Bone marrow (tissue), 2 donors: Measurements from ENCODE around the gene CCDC144A.
"Not testable (repeated sequence)": the region's sequence is repeated elsewhere in the genome, so short reads cannot be mapped to it uniquely, and the experiment has no call there.

Experiments
- DNase-seq, 2 donors: peaks; one replicate each; lab custom pipeline; 2025; lab: John Stamatoyannopoulos, UW

Gene CCDC144A

GRCh38 chr17:16689731-16690281 is at the start of gene CCDC144A:
Gene CCDC144A (plus strand): TSS chr17:16690241. CDS start chr17:16690401, 160 bp downstream.
- not testable (repeated sequence) for DNase-seq

GRCh38 chr17:16649585-16649984 is 40.5 kb upstream of the CCDC144A start:
- DNase-seq: no peak

GRCh38 chr17:16652252-16652651 is 37.8 kb upstream of the CCDC144A start:
- no peak for DNase-seq

GRCh38 chr17:16652847-16653366 is 37.1 kb upstream of the CCDC144A start:
- no peak for DNase-seq

GRCh38 chr17:16653367-16654041 is 36.5 kb upstream of the CCDC144A start, which contains the start of gene ZNF624:
Gene ZNF624 (minus strand): TSS chr17:16653850.
- peak; percentile 62 to 65 for DNase-seq

GRCh38 chr17:16661217-16661616 is 28.8 kb upstream of the CCDC144A start:
- DNase-seq: no peak

- no peak for DNase-seq
Measured at GRCh38 chr17:16662936-16663335, 27.1 kb upstream of the CCDC144A start.

GRCh38 chr17:16666553-16666906 is 23.5 kb upstream of the CCDC144A start:
- not testable (repeated sequence) for DNase-seq

- not testable (repeated sequence) for DNase-seq
Measured at GRCh38 chr17:16666907-16667636, 23.0 kb upstream of the CCDC144A start.

- no peak for DNase-seq
Measured at GRCh38 chr17:16676676-16677268, 13.3 kb upstream of the CCDC144A start.

- not testable (repeated sequence) for DNase-seq
Measured at GRCh38 chr17:16683290-16684138, 6.5 kb upstream of the CCDC144A start.

GRCh38 chr17:16686019-16686418 is 4.0 kb upstream of the CCDC144A start:
- DNase-seq: not testable (repeated sequence)

- not testable (repeated sequence) for DNase-seq
Measured at GRCh38 chr17:16687151-16687550, 2.9 kb upstream of the CCDC144A start.

GRCh38 chr17:16690447-16690846 is 406 bp downstream of the CCDC144A start:
- DNase-seq: not testable (repeated sequence)

GRCh38 chr17:16697603-16698002 is 7.6 kb downstream of the CCDC144A start:
- not testable (repeated sequence) for DNase-seq

- not testable (repeated sequence) for DNase-seq
Measured at GRCh38 chr17:16745492-16746203, 55.6 kb downstream of the CCDC144A start.

- not testable (repeated sequence) for DNase-seq
Measured at GRCh38 chr17:16746571-16746970, 56.5 kb downstream of the CCDC144A start.

GRCh38 chr17:16750515-16750914 is 60.5 kb downstream of the CCDC144A start:
- DNase-seq: not testable (repeated sequence)

- DNase-seq: not testable (repeated sequence)
Measured at GRCh38 chr17:16751224-16751923, 61.3 kb downstream of the CCDC144A start.

GRCh38 chr17:16751924-16752287 is 61.9 kb downstream of the CCDC144A start:
- DNase-seq: not testable (repeated sequence)
